T-helper 2 cell treated with Interferon-gamma antibody and Interleukin-4, amounts not matched to agents 5 μg/mL and 100 μg/mL, for 36 hours (primary cell): ENCODE measurements around the gene COL6A1.

Experiments
- DNase-seq: peaks from one replicate; pipeline ENCODE4 v3.0.0; 2021; ENCODE audit warnings: low spot score
- H3K27ac Mint-ChIP-seq: one replicate; pipeline ENCODE4 v1.8.0; 2021; ENCODE audit warnings: mild to moderate bottlenecking, mixed read lengths
- H3K27me3 Mint-ChIP-seq: one replicate; pipeline ENCODE4 v1.8.0; 2021; ENCODE audit warnings: low read depth, mixed read lengths
- H3K36me3 Mint-ChIP-seq: one replicate; pipeline ENCODE4 v1.8.0; 2021; ENCODE audit warnings: low read depth, mixed read lengths
- H3K4me1 Mint-ChIP-seq: one replicate; pipeline ENCODE4 v1.8.0; 2021; ENCODE audit warnings: low read depth, mixed read lengths
- H3K4me3 Mint-ChIP-seq: one replicate; pipeline ENCODE4 v1.8.0; 2022; ENCODE audit warnings: mild to moderate bottlenecking, moderate library complexity, mixed read lengths
- H3K9me3 Mint-ChIP-seq: one replicate; pipeline ENCODE4 v1.8.0; 2021; ENCODE audit warnings: mixed read lengths

Gene COL6A1

DNA sequence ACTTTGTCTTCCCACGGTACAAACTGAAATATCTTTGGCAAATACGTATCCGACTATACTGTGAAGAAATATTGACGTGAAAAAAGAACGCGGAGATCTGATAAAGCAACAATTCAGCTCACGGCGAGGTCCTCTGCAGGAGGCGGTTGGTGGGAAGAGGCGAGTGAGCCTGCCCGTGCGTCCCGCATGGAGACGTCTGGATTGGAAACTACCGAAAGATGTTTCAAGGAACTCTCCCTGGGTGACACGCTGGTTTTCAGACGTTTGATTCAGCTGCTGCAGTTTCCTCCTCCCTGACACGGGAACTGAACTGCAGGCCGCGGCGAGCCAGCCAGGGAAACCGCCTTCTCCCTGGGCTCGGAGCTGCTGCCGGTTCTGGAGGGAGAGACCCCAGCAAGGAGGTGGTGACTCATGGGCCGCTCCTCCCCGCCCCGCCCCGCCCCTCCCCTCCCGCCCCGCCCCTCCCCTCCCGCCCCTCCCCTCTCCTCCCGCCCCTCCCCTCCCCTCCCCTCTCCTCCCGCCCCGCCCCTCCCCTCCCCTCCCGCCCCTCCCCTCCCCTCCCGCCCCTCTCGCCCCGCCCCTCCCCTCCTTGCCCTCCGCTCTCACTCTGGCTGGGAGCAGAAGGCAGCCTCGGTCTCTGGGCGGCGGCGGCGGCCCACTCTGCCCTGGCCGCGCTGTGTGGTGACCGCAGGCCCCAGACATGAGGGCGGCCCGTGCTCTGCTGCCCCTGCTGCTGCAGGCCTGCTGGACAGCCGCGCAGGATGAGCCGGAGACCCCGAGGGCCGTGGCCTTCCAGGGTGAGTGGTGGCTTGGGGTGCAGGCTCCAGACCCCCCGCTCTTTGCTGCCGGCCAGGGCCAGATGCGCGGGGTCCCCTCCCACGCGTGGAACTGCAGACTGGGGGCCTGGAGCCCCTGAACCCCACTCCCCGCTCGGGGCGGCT, at the start of gene COL6A1:
Gene COL6A1 (plus strand): TSS at position 620 of the 941 bp plus-strand sequence. CDS start 81 bp downstream, at position 701.
- H3K27ac Mint-ChIP-seq: no peak within 1 kb of the TSS
- no peaks in the 10 kb centered on the region for H3K4me1 Mint-ChIP-seq
- peak within 1 kb of the TSS; percentile 48 for H3K4me3 Mint-ChIP-seq
- H3K36me3 Mint-ChIP-seq: no peaks in the 10 kb centered on the region
- H3K27me3 Mint-ChIP-seq: peaks cover 15% of the 10 kb centered on the region
- DNase-seq: peak; percentile 51
- H3K9me3 Mint-ChIP-seq: no peaks in the 10 kb centered on the region

DNA sequence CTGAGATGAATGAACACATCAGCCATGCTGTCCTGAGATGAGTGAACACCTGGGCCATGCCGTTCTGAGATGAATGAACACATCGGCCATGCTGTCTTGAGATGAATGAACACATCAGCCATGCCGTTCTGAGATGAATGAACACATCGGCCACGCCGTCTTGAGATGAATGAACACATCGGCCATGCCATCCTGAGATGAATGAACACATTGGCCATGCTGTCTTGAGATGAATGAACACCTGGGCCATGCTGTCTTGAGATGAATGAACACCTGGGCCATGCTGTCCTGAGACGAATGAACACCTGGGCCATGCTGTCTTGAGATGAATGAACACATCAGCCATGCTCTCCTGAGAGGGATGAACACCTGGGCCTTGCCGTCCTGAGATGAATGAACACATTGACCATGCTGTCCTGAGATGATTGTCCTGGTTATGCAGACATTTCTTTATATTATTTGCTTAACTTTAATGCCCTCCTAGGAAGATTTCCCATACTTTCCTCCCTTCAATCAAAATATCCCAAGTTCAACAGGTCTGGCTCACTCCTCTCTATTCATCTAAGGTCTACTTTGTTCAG, 48.6 kb upstream of the COL6A1 start:
- no peaks in the 10 kb centered on the region for H3K9me3 Mint-ChIP-seq
- H3K36me3 Mint-ChIP-seq: no peaks in the 10 kb centered on the region
- no peak overlapping the region for H3K4me3 Mint-ChIP-seq
- no peak overlapping the region for H3K27ac Mint-ChIP-seq
- H3K4me1 Mint-ChIP-seq: no peaks in the 10 kb centered on the region
- H3K27me3 Mint-ChIP-seq: no peaks in the 10 kb centered on the region
- DNase-seq: no peak

DNA sequence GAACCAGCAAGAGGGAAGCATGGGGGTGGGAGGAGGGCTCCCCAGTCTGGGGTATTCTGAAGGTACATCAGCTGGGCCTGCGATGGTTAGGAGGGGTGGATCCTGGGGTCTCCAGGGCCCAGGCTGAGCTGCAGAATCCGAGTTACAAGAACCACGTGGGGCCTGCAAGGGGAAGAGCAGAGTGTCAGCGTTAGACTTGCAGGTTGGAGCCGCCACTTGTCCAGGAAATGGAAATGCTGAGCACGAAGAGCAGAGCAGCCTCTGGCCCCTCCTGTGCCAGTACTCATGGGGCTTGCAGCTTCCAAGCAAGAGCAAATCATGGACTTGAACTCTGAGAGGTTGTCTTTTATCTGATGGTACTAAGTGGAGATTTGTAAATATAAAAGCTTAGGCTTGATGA, 47.5 kb upstream of the COL6A1 start:
- Mint-ChIP-seq H3K27ac (no peak overlapping the region), H3K36me3 (no peaks in the 10 kb centered on the region)

DNA sequence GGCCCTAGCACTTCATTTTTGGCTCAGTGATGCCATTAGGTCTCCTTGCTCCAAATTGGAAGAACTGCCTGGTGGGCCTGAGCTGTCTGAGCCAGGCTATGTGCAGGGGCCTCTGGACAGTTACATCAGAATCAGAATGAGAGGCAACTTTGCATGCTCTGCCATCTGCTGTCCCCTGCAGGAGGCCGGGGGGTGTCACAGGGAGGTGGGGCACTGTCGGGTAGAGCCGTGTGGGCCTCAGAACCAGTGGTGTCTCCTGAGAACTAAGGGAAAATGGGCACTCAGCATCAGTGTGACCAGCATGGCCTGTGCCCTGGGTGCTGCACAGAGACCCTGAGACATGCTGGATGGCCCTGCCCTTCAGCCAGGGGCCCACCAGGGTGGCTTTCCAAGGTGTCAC, 47.0 kb upstream of the COL6A1 start:
- Mint-ChIP-seq H3K27me3 (no peaks in the 10 kb centered on the region), H3K9me3 (no peaks in the 10 kb centered on the region), H3K36me3 (no peaks in the 10 kb centered on the region), H3K4me3 (no peak overlapping the region), H3K4me1 (no peaks in the 10 kb centered on the region), H3K27ac (no peak overlapping the region)
- DNase-seq: no peak

More for the DNA sequence above, 47.5 kb upstream of the COL6A1 start:
- Mint-ChIP-seq H3K27me3 (no peaks in the 10 kb centered on the region), H3K9me3 (no peaks in the 10 kb centered on the region), H3K4me3 (no peak overlapping the region), H3K4me1 (no peaks in the 10 kb centered on the region)
- no peak for DNase-seq

- DNase-seq: no peak
- no peaks in the 10 kb centered on the region for H3K36me3 Mint-ChIP-seq
- H3K4me3 Mint-ChIP-seq: no peak overlapping the region
- no peaks in the 10 kb centered on the region for H3K27me3 Mint-ChIP-seq
- no peaks in the 10 kb centered on the region for H3K4me1 Mint-ChIP-seq
- H3K9me3 Mint-ChIP-seq: no peaks in the 10 kb centered on the region
- no peak overlapping the region for H3K27ac Mint-ChIP-seq
Measured at GRCh38 chr21:45935628-45936027, 45.9 kb upstream of the COL6A1 start.

GRCh38 chr21:45937721-45938452, 43.7 kb upstream of the COL6A1 start:
- Mint-ChIP-seq H3K4me1 (no peaks in the 10 kb centered on the region), H3K9me3 (no peaks in the 10 kb centered on the region), H3K36me3 (no peaks in the 10 kb centered on the region), H3K27ac (no peak overlapping the region), H3K27me3 (no peaks in the 10 kb centered on the region), H3K4me3 (no peak overlapping the region)
- DNase-seq: no peak

DNA sequence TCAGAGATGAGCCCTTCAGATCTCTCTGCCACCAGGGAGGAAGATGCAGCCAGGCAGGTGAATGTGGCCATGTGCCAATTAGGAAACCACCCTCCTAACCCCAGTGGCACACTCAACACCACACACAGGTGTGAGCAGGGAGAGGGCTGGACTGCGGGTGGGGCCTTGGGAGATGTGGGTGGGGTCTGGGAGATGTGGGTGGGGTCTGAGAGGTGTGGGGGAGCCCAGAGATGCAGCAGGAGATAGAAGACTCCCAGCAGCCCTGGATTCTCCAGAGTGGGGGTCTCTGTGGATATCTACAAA, 43.2 kb upstream of the COL6A1 start:
- Mint-ChIP-seq H3K36me3 (no peaks in the 10 kb centered on the region), H3K9me3 (no peaks in the 10 kb centered on the region), H3K4me3 (no peak overlapping the region), H3K27me3 (no peaks in the 10 kb centered on the region), H3K4me1 (no peaks in the 10 kb centered on the region), H3K27ac (no peak overlapping the region)
- DNase-seq: no peak

DNA sequence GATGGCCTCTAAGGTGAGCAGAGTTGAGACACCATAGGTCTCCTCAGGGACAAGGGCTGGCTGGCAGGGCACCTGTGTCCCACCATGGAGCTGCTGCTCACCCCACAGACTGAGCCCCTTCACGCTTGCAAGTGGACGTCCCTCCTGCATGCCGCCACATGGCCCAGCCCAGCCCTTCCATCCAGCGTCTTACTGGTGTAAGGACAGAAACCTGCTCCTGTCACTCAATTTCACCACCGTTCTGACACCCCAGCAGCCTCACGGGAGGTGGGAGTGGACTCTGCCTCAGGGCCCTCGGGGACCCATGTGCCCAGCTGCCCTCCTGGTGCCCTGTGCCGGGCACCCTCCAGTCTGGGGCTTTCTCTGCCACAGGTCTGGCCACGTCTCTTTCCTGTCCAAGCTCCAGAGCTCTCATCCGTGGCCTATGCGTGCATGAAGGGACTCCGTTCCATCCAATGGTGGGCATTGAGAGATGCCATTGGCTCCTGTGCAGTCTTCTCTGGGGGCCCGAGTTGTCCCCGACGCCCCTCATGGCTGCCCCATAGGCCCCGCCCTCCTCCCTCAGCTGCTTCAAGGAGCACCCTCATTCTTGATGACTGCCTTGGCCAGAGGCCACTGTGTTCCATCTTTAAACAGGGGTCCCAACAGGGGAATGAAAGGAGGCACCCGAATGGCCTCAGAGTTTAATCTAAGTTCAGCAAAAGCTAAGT, 42.6 kb upstream of the COL6A1 start:
- H3K36me3 Mint-ChIP-seq: no peaks in the 10 kb centered on the region
- no peak overlapping the region for H3K27ac Mint-ChIP-seq
- no peak for DNase-seq
- no peak overlapping the region for H3K4me3 Mint-ChIP-seq
- no peaks in the 10 kb centered on the region for H3K27me3 Mint-ChIP-seq
- no peaks in the 10 kb centered on the region for H3K4me1 Mint-ChIP-seq
- H3K9me3 Mint-ChIP-seq: no peaks in the 10 kb centered on the region

- no peaks in the 10 kb centered on the region for H3K27me3 Mint-ChIP-seq
- DNase-seq: no peak
- H3K36me3 Mint-ChIP-seq: no peaks in the 10 kb centered on the region
- H3K27ac Mint-ChIP-seq: no peak overlapping the region
- H3K4me1 Mint-ChIP-seq: no peaks in the 10 kb centered on the region
- H3K9me3 Mint-ChIP-seq: no peaks in the 10 kb centered on the region
- H3K4me3 Mint-ChIP-seq: no peak overlapping the region
Measured at GRCh38 chr21:45939521-45940045, 42.0 kb upstream of the COL6A1 start.

GRCh38 chr21:45940091-45940490, 41.5 kb upstream of the COL6A1 start:
- H3K4me1 Mint-ChIP-seq: no peaks in the 10 kb centered on the region
- H3K27me3 Mint-ChIP-seq: no peaks in the 10 kb centered on the region
- no peak overlapping the region for H3K27ac Mint-ChIP-seq
- H3K9me3 Mint-ChIP-seq: no peaks in the 10 kb centered on the region
- no peak for DNase-seq
- H3K36me3 Mint-ChIP-seq: no peaks in the 10 kb centered on the region
- H3K4me3 Mint-ChIP-seq: no peak overlapping the region

DNA sequence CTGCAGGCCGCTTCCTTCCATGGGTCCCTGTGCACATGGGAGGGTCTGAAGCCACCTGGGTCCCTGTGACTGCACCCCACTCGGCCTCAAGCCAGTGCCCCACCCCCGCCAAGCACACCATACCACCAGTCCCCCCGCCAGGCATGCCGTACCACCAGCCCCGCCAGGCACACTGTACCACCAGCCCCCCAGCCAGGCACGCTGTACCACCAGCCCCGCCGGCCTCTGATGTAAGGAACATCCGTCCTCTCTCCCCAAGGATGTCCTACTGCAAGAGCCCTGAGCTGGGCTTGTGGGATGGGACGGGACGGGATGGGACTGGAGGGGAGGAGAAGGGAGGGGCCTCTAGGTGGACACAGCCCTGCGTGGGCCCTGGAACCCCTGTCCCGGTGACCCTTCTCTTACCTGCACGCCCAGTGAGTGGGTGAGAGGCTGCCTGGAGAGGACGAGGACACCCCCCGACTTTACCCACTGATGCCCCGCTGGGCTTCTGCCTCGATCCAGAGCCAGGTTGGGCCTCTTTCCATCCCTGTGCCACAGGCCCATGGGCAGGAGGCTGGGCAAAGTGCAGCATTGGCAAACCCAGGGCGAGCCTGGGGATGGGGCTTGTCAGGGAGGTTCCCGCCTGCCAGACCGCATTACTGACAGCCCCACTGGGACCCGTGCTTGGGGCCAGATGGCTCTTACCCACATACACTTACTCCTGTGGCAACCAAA, 40.8 kb upstream of the COL6A1 start:
- DNase-seq: no peak
- Mint-ChIP-seq H3K9me3 (no peaks in the 10 kb centered on the region), H3K4me3 (no peak overlapping the region), H3K4me1 (no peaks in the 10 kb centered on the region), H3K36me3 (no peaks in the 10 kb centered on the region), H3K27me3 (no peaks in the 10 kb centered on the region), H3K27ac (no peak overlapping the region)

DNA sequence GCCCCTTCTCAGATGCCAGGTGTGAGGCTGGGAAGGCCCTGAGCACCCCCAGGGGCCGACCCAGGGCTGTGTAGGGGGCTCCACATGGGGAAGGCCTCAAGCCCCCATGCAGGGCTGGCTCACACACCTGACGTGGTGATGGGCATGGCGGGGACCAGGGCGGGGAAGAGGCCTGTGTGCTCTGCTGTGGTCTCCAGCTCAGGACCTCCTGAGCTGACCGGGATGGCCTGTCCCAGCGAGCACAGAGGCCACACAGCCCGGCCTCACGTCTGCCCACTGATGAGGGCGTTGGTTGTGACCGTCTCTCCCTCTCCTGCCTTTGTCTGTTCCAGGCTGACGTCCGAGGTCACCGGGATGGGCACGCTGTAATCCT, 40.2 kb upstream of the COL6A1 start:
- no peak for DNase-seq
- H3K27ac Mint-ChIP-seq: no peak overlapping the region
- no peak overlapping the region for H3K4me3 Mint-ChIP-seq
- no peaks in the 10 kb centered on the region for H3K4me1 Mint-ChIP-seq
- no peaks in the 10 kb centered on the region for H3K9me3 Mint-ChIP-seq
- H3K36me3 Mint-ChIP-seq: no peaks in the 10 kb centered on the region
- H3K27me3 Mint-ChIP-seq: no peaks in the 10 kb centered on the region
